HG03097 (cell line): ENCODE results near the gene KRT80.

Source experiments
- ATAC-seq: cut with Tn5 transposase; IDR thresholded peaks from one replicate; pipeline ENCODE4 v1.9.1; 2021; ENCODE audit not compliant: unreplicated experiment, low FRiP score

The KRT80 gene

DNA sequence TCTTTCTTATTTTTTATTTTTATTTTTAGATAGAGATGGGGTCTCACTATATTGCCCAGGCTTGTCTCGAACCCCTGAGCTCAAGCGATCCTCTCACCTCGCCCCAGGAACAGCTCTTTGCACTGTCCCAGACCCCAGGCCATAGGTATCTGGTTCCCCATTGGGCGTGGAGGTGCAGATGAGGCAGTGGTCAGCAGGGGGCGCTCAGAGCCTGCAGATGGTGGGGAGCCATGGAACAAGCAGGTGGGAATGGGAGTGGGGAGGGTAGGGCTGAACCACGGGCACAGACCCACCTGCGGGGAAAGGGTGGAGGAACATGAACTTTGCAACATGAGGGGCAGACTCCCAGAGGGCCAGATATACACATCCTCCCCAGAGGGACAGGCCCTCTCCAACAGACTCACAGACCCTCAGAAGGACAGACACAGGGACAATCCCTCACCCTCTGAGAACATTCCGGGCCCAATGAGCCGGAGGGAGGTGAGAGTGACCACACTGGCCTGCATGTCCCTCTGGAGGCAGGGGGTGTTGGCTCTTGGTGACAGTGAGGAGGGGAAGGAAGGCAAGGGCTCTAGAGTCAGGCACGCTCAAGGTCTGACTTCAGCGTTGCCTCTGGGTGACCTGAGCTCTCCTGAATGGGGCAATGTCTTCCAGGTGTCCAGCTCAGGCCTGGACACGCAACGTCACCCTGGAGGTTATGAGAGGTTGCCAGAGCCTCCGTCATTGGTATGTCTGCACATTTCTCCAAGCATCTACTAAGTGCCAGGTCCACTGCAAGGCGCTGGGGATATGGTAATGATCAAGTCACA, 34.9 kb downstream of the KRT80 start:
- ATAC-seq: no peak

DNA sequence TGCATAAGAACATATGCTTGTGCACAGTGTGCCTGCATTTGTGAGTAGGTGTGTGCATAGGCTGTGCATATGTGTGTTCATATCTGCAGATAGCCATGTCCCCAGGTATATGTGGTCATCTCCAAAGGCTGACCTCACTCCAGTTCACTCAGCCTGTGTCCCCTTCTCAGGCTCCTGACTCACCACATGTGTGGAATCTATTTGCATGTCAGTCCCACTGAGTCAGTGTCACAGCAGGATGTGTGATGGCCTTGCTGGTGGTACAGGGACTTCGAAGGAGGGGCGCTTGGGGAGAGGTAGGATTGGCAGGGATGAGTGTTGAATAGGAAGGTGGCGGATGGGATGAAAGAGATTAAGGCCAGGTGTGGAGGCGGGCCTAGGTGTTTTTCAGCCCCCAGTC, 35.5 kb downstream of the KRT80 start:
- no peak for ATAC-seq

- ATAC-seq: no peak
Observed at GRCh38 chr12:52155048-52155868, 36.6 kb downstream of the KRT80 start.

DNA sequence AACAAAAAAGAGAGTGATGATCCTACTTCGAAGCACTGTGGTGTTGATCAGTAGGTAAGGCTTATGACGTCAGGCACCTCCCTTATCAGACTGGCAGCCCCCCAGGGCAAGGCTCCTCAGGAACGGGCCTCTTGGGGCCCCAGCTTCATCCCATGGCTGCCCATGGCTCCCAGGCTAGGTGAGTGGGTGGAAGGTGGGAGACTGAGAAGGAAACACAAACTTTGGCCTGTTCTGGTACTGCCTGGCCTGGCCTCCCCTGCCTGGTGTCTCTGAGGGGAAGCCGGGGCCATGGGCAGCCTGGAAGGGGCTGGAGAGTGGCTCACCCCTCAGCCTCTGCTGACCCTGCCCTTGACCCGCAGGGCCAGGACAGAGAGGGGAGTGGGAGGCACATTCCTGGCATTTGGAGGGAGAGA, 38.9 kb downstream of the KRT80 start:
- ATAC-seq: no peak

DNA sequence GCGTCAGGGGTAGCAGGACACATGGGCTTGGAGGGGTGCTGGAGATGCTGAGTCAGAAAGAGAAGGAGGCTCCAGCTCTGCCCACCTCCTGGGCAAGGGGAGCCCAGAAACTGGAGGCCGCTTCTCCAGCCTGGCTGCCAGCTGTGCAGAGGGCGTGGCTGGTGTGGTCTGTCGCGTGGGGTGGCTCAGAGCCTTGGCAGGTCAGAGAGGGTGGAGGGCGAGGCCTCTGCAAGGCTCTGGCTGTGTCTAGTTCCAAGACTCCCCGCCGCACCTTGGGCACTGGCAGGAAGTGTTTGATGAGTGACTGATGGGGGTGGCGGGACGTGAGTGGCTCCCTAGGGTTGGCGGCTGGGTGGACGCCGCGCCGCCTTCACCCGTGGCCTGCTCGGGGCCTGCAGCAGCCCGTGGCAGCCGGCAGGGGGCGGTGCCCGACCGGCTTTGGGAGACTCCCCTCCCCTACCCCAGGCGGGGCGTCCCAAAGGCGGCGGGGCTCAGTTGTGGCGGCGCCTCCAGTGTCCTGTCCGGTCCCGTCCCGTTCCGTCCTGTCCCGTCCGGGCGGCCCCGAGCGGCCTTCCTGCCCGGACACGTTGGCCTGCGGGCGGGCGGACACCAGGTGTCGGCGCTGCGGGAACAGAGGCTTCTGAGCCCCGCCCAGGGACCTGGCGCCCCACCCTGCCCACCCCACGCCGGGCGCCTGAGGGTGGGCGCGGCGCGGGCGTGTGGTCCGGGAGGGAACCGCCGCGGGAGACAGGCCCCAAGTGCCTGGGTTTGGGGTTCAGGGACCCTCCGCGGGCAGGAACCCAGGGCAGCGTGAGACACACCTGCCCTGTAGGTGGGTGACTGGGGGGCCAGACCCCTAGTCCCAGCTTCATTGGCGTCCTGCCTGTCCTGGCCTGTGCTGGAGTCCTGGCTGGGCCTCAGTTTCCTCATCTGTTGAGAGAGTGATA, 39.7 kb downstream of the KRT80 start:
- no peak for ATAC-seq

DNA sequence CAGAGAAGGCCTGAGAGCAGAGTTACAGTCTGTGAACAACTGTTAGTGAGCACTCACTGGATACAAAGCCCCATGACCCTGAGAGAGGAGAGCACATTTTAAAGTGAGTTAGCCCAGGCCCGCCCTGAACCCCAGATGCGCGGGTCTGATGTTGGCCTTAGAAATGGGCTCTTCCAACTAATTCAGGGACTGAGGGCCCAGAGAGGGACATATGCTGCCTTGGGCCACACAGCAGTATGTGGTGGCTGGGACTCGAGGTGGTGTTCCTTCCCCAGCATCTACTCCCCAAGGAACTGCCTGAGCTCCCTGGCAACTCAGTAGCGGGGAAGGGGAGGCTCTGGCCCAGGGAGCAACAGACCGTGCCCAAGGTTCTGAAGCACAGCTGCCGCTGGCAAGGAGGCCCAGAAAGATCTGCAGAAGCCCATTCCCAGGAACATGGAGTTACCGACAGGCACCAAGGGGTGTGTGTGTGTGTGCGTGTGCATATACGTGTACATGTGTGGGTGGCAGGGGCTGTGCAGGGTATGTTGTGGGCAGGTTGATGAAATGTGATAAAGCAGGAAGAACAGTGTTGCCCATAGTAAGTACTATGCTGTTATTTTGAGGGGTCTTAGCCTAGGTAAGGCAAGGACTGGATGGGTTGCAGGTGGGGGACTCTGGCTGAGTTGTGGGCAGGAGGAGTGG, 40.5 kb downstream of the KRT80 start:
- no peak for ATAC-seq

GRCh38 chr12:52149651-52150241, 42.1 kb downstream of the KRT80 start:
- ATAC-seq: no peak

GRCh38 chr12:52149182-52149641, 42.6 kb downstream of the KRT80 start:
- ATAC-seq: no peak

DNA sequence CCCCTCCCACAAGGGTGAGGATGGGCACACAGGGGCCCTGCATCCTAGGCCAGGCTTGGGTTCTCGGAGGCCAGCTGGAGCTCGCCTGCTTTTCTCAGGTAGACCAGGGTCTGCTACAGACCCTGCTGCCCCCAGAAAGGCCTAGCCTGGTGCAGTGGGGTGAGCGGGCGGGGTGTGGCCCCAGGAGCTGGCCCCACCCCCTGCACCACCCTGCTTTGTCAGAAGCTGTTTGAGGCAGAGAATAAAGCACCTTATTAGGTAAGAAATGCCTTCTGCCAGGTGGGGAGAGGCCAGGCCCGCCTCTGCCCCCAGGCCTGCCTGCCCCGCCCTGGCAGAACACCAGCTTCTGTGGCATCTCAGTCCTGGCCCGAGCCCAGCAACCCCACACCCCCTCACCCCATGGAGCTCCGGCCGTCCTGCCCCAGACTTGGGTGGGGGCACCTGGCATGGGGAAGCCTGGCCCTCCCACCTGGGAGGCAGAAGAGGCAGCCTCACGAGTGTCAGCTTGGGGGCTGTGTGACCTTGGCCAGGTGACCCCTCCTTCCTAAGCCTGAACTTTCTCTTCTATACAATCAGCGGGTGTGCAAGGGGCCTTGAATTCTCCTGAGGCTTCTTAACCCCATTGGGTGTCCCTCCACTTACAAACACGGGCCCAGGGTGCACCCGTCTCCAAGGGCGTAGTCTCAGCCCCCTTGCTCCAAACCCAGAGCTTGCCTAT, 43.2 kb downstream of the KRT80 start:
- ATAC-seq: no peak

DNA sequence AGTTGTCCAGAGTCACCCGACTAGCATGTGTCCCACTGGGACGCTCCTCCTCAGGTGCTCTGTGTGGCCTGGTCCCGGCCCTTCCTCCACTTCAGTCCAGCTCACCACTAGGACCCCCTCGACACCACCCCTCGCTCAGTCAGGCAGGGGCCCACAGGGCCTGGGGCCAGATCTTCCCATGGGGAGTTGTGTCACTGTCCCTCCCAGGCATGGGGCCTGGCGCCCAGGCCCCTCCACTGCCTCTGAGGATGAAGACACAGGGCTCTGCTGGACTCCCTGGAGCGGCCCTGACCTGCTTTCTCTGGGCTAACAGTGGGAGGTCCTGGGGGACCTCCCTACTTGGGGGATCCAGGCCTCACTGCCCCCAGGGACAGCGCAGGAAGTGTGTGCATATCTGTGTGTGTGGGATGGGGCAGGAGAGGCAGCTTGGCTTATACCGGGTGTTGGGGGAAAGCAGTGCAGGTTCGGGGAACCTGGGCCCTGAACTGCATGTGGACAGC, 43.8 kb downstream of the KRT80 start:
- no peak for ATAC-seq

DNA sequence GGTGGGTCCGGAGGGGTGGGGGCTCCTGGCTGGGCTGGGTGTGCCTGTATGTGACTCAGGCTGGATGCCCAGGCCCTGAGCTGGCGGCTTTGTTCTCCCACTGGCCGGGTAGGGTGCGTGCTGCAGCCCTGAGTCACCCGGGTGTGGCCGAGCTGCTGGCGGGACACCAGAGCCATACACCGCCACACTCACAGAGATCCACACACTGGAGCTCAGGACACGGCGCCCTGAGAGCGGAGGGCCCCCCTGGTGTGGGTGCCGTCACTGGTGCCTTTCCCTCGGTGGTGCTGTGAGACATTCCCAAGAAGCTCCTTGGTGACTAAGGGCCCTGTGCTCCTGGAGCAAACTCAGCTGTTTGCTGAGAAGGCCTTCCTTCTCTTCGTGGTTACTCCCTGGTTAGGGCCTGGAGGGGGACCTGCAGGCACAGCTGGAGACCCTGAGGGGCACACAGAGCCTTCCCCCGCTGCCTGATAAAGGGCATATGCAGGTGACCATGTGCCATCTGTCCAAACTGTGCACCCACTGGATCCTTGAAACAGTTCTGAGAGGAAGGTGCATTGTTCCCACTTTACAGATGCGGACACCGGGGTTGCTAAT, 44.3 kb downstream of the KRT80 start:
- no peak for ATAC-seq

GRCh38 chr12:52146822-52147366, 44.9 kb downstream of the KRT80 start:
- ATAC-seq: no peak

GRCh38 chr12:52146089-52146821, 45.6 kb downstream of the KRT80 start:
- ATAC-seq: no peak

GRCh38 chr12:52145228-52146088, 46.4 kb downstream of the KRT80 start:
- no peak for ATAC-seq

DNA sequence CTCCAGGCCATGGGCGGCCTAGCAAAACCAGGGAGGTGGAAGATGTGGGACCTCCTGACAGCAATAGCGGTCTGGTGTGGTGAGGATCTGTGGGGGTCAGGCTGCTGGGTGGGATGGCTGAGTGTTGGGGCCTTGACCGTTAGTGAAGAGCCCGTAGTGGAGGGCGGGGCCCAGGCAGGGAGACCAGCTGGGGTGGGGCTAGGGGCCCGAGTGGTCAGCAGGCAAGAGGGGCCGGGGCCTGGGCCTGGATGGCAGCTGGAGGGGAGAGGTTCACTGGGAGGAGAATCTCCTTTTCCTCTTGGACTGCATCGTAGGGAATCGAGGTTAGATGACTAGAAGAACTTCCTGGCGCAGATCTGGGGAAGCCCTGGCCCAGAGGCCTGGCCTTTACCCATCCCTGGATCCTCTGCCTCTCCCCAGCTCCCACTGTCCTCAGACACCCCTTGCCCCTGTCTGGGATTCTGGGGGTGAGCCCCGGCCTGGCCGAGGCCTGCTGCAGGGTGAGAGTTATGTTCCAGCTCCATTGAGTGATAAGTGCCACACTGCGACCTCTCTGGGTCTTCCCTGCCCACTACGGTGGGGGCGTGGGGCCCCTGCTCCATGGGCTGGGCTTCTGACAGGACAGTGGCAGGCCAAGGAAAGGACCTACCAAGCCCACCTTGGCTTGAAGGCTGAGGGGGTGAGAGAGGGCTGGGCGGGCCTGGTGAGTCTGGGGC, 47.1 kb downstream of the KRT80 start:
- ATAC-seq: no peak

- ATAC-seq: no peak
Observed at GRCh38 chr12:52142431-52142830, 49.4 kb downstream of the KRT80 start.
